ENCODE data around the gene GET4.

GET4 gene

GRCh38 chr7:886626-887487, 10.5 kb downstream of the GET4 start:
- no peak for DNase-seq

- DNase-seq: no peak
Measured at GRCh38 chr7:887488-887820, 11.1 kb downstream of the GET4 start.

GRCh38 chr7:888081-889024, 12.0 kb downstream of the GET4 start:
- DNase-seq: no peak

GRCh38 chr7:889025-889390, 12.7 kb downstream of the GET4 start:
- no peak for DNase-seq

- no peak for DNase-seq
Measured at GRCh38 chr7:889391-889790, 13.0 kb downstream of the GET4 start.

GRCh38 chr7:890868-891267, 14.5 kb downstream of the GET4 start:
- no peak for DNase-seq

- no peak for DNase-seq
Measured at GRCh38 chr7:891291-891690, 14.9 kb downstream of the GET4 start.

- DNase-seq: no peak
Measured at GRCh38 chr7:891805-892204, 15.5 kb downstream of the GET4 start.

GRCh38 chr7:892648-893593, 16.6 kb downstream of the GET4 start:
- no peak for DNase-seq

- DNase-seq: no peak
Measured at GRCh38 chr7:893686-894085, 17.3 kb downstream of the GET4 start.

GRCh38 chr7:894164-894867, 18.0 kb downstream of the GET4 start:
- no peak for DNase-seq

- DNase-seq: no peak
Measured at GRCh38 chr7:894927-895450, 18.6 kb downstream of the GET4 start.

GRCh38 chr7:895451-896052, 19.2 kb downstream of the GET4 start:
- DNase-seq: no peak

- DNase-seq: no peak
Measured at GRCh38 chr7:896346-897075, 20.2 kb downstream of the GET4 start.

GRCh38 chr7:897086-897485, 20.7 kb downstream of the GET4 start:
- DNase-seq: no peak

GRCh38 chr7:897771-898376, 21.5 kb downstream of the GET4 start:
- no peak for DNase-seq

- DNase-seq: no peak
Measured at GRCh38 chr7:898460-898854, 22.1 kb downstream of the GET4 start.

GRCh38 chr7:898855-899681, 22.7 kb downstream of the GET4 start:
- no peak for DNase-seq

- DNase-seq: no peak
Measured at GRCh38 chr7:899806-900205, 23.5 kb downstream of the GET4 start.
